ENCODE data around the gene FARP1. TPM values are rescaled to one million over a fixed set of nuclear protein-coding genes. Genes with fewer than 3 reads are reported as not detected.

The FARP1 gene
- total and polyA plus RNA-seq, 2 of the 13 experiments (the other 11 are each of a cell fraction or from before 2014, with no cell fraction given), result 70.6 to 126 TPM

DNA sequence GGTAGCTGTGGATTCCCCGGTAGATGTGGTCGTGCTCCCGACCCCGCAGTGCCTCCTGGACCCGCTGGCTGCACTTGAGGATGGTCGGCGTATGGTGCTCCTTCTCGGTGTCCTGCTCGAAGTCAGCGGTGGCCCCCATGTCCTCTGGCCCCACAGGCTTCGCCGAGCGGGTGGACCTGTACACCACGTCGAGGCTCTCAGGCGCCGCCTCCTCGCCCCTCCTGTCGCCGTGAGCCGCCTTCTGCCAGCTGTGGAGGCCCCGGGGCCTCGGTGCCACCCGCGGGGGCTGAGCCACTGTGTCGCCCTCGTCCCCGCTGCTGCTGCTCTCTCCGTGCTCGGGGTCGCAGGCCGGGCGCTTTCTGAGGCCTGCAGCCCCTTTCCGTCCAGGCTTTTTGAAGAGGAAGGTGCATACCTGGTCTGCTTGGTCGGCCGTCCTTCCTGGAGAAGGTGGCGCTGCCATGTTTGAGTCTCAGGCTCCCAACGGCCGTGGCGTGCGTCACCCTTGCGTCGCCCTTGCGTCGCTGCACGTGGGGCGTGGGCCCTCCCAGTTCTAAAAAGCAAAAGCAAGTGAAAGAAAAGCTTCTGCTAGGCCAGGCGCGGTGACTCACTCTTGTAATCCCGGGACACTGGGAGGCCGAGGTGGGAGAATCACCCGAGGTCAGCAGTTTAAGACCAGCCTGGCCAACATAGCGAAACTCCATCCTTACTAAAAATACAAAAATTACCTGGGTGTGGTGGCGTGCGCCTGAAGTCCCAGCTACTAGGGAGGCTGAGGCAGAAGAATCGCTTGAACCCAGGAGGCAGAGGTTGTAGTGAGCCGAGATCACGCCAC lies 34.1 kb downstream of the FARP1 start, which contains the start of gene RNF113B (continued):
- no peak for TF ChIP-seq NCOA5 (CRISPR knock-in tag; IDR thresholded peaks at IDR 0.05)
- no peak for TF ChIP-seq ATF7-NPFF (CRISPR knock-in tag; IDR thresholded peaks at IDR 0.05; ENCODE audit: low read depth)
- TF ChIP-seq ZNF556 (CRISPR knock-in tag; IDR thresholded peaks at IDR 0.05; ENCODE audit: borderline replicate concordance), result no peak
- no peak for TF ChIP-seq ZNF33A (CRISPR knock-in tag; IDR thresholded peaks at IDR 0.05; ENCODE audit: borderline replicate concordance)
- no peak for TF ChIP-seq GATAD2A (CRISPR knock-in tag; IDR thresholded peaks at IDR 0.05)
- TF ChIP-seq ZNF207 (IDR thresholded peaks at IDR 0.05; ENCODE audit: borderline replicate concordance), result no peak
- no peak for TF ChIP-seq HMG20B (CRISPR knock-in tag; conservative IDR thresholded peaks at IDR 0.05)
- TF ChIP-seq PBX2 (CRISPR knock-in tag; IDR thresholded peaks at IDR 0.05), result no peak
- TF ChIP-seq HNRNPK (IDR thresholded peaks at IDR 0.05; ENCODE audit: low read depth, low read length, poor library complexity, severe bottlenecking), result no peak
- TF ChIP-seq MAFK (conservative IDR thresholded peaks at IDR 0.05 in 1 of 2, IDR thresholded peaks at IDR 0.05 in 1 of 2; ENCODE audit: low read length in 2 of 2), result peak; percentile 75 to 90
- TF ChIP-seq MTA3 (CRISPR knock-in tag; IDR thresholded peaks at IDR 0.05), result no peak
- no peak for TF ChIP-seq CEBPG (CRISPR knock-in tag; IDR thresholded peaks at IDR 0.05)
- TF ChIP-seq CENPX (CRISPR knock-in tag; IDR thresholded peaks at IDR 0.05), result no peak
- TF ChIP-seq MAFF (IDR thresholded peaks at IDR 0.05; ENCODE audit: low read depth, low read length), result peak; percentile 75
- TF ChIP-seq ZNF562 (CRISPR knock-in tag; IDR thresholded peaks at IDR 0.05; ENCODE audit: borderline replicate concordance), result no peak
- TF ChIP-seq ZNF792 (CRISPR knock-in tag; IDR thresholded peaks at IDR 0.05), result no peak
- TF ChIP-seq ZNF687 (CRISPR knock-in tag; IDR thresholded peaks at IDR 0.05), result peak; percentile 40
- TF ChIP-seq NR2F2 (IDR thresholded peaks at IDR 0.05; ENCODE audit: borderline replicate concordance, low read depth), result no peak
- TF ChIP-seq, protein P1, sequence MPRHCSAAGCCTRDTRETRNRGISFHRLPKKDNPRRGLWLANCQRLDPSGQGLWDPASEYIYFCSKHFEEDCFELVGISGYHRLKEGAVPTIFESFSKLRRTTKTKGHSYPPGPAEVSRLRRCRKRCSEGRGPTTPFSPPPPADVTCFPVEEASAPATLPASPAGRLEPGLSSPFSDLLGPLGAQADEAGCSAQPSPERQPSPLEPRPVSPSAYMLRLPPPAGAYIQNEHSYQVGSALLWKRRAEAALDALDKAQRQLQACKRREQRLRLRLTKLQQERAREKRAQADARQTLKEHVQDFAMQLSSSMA (CRISPR knock-in tag; IDR thresholded peaks at IDR 0.05), result no peak
- peak; percentile 11 for TF ChIP-seq HNRNPLL (IDR thresholded peaks at IDR 0.05; ENCODE audit: low read depth, low read length, poor library complexity, severe bottlenecking)
- TF ChIP-seq HOXA5 (CRISPR knock-in tag; IDR thresholded peaks at IDR 0.05), result no peak
- no peak for TF ChIP-seq ZNF20 (CRISPR knock-in tag; IDR thresholded peaks at IDR 0.05)
- peak; percentile 74 for TF ChIP-seq ZBTB38 (CRISPR knock-in tag; IDR thresholded peaks at IDR 0.05)

Data from HepG2 (cell line).